HEK293 (cell line): ENCODE data around the gene AKIRIN1.

Experiments
- CTCF ChIP-seq: fragments of 450-650 bp; formaldehyde crosslinking; IDR thresholded peaks from 2 replicates; pipeline ENCODE4 v1.5.1; 2016; ENCODE audit warnings: missing biosample characterization, missing genetic modification characterization
- KLF16 ChIP-seq: fragments of 450-650 bp; formaldehyde crosslinking; IDR thresholded peaks from 2 replicates; pipeline ENCODE4 v1.5.1; 2017; ENCODE audit warnings: missing biosample characterization, missing genetic modification characterization
- MZF1 ChIP-seq: fragments of 450-650 bp; formaldehyde crosslinking; IDR thresholded peaks from 2 replicates; pipeline ENCODE4 v1.5.1; 2017; ENCODE audit warnings: missing biosample characterization, missing genetic modification characterization, borderline replicate concordance
- TCF7L2 ChIP-seq: IDR thresholded peaks from 2 replicates; pipeline ENCODE4 v1.6.1; 2011; ENCODE audit warnings: low read depth, mild to moderate bottlenecking, inconsistent platforms, low read length, moderate library complexity, borderline replicate concordance
- ZFP37 ChIP-seq: fragments of 450-650 bp; formaldehyde crosslinking; IDR thresholded peaks from 2 replicates; pipeline ENCODE4 v1.5.1; 2016; ENCODE audit warnings: missing biosample characterization, missing genetic modification characterization
- ZNF18 ChIP-seq: fragments of 450-650 bp; formaldehyde crosslinking; IDR thresholded peaks from 2 replicates; pipeline ENCODE4 v1.5.1; 2016; ENCODE audit warnings: missing biosample characterization, missing genetic modification characterization
- ZNF274 ChIP-seq, 2 experiments: fragments of 200-500 bp in 1 of 2; fragments of 450-650 bp in 1 of 2; sonication (Bioruptor generic) in 1 of 2; formaldehyde crosslinking in 1 of 2; IDR thresholded peaks; 2 replicates each; pipeline versions ENCODE4 v1.5.1 to v1.6.1; 2014 to 2016; ENCODE audit warnings: borderline replicate concordance in 1 of 2, inconsistent platforms in 1 of 2, low read length in 1 of 2, missing biosample characterization in 1 of 2, missing genetic modification characterization in 1 of 2
- ZNF335 ChIP-seq: fragments of 450-650 bp; formaldehyde crosslinking; conservative IDR thresholded peaks from 2 replicates; pipeline ENCODE4 v1.5.1; 2016; ENCODE audit warnings: missing biosample characterization, missing genetic modification characterization
- ZNF423 ChIP-seq: fragments of 450-650 bp; formaldehyde crosslinking; IDR thresholded peaks from 2 replicates; pipeline ENCODE4 v1.5.1; 2016; ENCODE audit warnings: missing biosample characterization, missing genetic modification characterization
- ZNF624 ChIP-seq: fragments of 450-650 bp; formaldehyde crosslinking; IDR thresholded peaks from 2 replicates; pipeline ENCODE4 v1.5.1; 2017; ENCODE audit warnings: missing biosample characterization, missing genetic modification characterization
- TF ChIP-seq, protein P1 (sequence below): fragments of 450-650 bp; formaldehyde crosslinking; IDR thresholded peaks from 2 replicates; pipeline ENCODE4 v1.5.1; 2016; ENCODE audit warnings: missing biosample characterization, missing genetic modification characterization
- TF ChIP-seq, protein P2 (sequence below): fragments of 450-650 bp; formaldehyde crosslinking; IDR thresholded peaks from 2 replicates; pipeline ENCODE4 v1.5.1; 2016; ENCODE audit warnings: missing biosample characterization, missing genetic modification characterization, low read depth
- TF ChIP-seq, protein P3 (sequence below): fragments of 450-650 bp; formaldehyde crosslinking; IDR thresholded peaks from 2 replicates; pipeline ENCODE4 v1.5.1; 2016; ENCODE audit warnings: missing biosample characterization, missing genetic modification characterization, low read depth

DNA sequence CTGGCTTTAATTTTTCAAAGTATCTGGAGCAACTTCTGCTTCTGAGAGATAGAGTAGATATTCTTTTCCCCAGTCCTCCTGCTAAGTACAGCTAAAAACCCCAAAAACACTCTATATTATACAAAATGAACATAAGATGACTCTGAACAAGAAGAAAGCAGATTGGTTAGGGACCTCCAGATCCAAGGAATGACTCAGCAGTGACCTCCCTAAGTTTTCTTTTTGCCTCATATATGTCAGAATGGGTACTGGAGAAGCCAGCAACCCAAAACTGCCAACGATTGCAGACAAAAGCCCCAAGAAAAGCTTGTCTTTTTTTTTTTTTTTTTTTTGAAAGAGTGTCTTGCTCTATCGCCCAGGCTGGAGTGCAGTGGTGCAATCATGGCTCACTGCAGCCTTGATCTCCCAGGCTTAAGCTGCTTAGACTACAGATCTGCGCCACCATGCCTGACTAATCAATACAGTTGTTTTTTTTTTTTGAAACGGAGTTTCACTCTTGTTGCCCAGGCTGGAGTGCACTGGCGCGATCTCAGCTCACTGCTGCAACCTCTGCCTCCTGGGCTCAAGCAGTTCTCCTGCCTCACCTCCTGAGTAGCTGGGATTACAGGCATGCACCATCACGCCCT, 57.8 kb downstream of the AKIRIN1 start:
- TF ChIP-seq ZNF335 (tag by site-specific recombination), result no peak
- no peak for TF ChIP-seq ZNF423 (tag by site-specific recombination)
- TF ChIP-seq ZNF274 (IDR thresholded peaks at IDR 0.05; ENCODE audit: low read length), result no peak
- no peak for TF ChIP-seq ZNF274 (tag by site-specific recombination; IDR thresholded peaks at IDR 0.05; ENCODE audit: borderline replicate concordance)
- TF ChIP-seq CTCF (tag by site-specific recombination), result no peak
- TF ChIP-seq, protein P1, sequence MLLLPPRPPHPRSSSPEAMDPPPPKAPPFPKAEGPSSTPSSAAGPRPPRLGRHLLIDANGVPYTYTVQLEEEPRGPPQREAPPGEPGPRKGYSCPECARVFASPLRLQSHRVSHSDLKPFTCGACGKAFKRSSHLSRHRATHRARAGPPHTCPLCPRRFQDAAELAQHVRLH (tag by site-specific recombination), result no peak
- TF ChIP-seq MZF1, result no peak
- TF ChIP-seq, protein P2, sequence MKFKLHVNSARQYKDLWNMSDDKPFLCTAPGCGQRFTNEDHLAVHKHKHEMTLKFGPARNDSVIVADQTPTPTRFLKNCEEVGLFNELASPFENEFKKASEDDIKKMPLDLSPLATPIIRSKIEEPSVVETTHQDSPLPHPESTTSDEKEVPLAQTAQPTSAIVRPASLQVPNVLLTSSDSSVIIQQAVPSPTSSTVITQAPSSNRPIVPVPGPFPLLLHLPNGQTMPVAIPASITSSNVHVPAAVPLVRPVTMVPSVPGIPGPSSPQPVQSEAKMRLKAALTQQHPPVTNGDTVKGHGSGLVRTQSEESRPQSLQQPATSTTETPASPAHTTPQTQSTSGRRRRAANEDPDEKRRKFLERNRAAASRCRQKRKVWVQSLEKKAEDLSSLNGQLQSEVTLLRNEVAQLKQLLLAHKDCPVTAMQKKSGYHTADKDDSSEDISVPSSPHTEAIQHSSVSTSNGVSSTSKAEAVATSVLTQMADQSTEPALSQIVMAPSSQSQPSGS (tag by site-specific recombination), result no peak
- TF ChIP-seq ZNF18 (tag by site-specific recombination), result no peak
- no peak for TF ChIP-seq TCF7L2
- TF ChIP-seq ZNF624 (tag by site-specific recombination), result no peak
- no peak for TF ChIP-seq KLF16 (tag by site-specific recombination)
- TF ChIP-seq, protein P3, sequence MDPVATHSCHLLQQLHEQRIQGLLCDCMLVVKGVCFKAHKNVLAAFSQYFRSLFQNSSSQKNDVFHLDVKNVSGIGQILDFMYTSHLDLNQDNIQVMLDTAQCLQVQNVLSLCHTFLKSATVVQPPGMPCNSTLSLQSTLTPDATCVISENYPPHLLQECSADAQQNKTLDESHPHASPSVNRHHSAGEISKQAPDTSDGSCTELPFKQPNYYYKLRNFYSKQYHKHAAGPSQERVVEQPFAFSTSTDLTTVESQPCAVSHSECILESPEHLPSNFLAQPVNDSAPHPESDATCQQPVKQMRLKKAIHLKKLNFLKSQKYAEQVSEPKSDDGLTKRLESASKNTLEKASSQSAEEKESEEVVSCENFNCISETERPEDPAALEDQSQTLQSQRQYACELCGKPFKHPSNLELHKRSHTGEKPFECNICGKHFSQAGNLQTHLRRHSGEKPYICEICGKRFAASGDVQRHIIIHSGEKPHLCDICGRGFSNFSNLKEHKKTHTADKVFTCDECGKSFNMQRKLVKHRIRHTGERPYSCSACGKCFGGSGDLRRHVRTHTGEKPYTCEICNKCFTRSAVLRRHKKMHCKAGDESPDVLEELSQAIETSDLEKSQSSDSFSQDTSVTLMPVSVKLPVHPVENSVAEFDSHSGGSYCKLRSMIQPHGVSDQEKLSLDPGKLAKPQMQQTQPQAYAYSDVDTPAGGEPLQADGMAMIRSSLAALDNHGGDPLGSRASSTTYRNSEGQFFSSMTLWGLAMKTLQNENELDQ (tag by site-specific recombination), result no peak
- TF ChIP-seq ZFP37 (tag by site-specific recombination), result no peak
